ENCODE data around the gene SLC6A17. TPM values are rescaled to one million over a fixed set of nuclear protein-coding genes. Genes with fewer than 3 reads are reported as not detected.

The SLC6A17 gene
- total RNA-seq, 2 donors from 2014 or later: 0.06 to 0.09 TPM

DNA sequence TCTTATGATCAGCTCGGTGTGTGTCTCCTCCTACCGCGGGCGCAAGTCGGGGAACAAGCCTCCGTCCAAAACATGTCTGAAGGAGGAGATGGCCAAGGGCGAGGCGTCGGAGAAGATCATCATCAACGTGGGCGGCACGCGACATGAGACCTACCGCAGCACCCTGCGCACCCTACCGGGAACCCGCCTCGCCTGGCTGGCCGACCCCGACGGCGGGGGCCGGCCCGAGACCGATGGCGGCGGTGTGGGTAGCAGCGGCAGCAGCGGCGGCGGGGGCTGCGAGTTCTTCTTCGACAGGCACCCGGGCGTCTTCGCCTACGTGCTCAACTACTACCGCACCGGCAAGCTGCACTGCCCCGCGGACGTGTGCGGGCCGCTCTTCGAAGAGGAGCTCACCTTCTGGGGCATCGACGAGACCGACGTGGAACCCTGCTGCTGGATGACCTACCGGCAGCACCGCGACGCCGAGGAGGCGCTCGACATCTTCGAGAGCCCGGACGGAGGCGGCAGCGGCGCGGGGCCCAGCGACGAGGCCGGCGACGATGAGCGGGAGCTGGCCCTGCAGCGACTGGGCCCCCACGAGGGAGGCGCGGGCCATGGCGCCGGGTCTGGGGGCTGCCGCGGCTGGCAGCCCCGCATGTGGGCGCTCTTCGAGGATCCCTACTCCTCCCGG is 61.3 kb downstream of the SLC6A17 start:
- ATAC-seq (no peak), DNase-seq (no peak)
- intact Hi-C loops (cut with DNase I, micrococcal nuclease): no loop called here

DNA sequence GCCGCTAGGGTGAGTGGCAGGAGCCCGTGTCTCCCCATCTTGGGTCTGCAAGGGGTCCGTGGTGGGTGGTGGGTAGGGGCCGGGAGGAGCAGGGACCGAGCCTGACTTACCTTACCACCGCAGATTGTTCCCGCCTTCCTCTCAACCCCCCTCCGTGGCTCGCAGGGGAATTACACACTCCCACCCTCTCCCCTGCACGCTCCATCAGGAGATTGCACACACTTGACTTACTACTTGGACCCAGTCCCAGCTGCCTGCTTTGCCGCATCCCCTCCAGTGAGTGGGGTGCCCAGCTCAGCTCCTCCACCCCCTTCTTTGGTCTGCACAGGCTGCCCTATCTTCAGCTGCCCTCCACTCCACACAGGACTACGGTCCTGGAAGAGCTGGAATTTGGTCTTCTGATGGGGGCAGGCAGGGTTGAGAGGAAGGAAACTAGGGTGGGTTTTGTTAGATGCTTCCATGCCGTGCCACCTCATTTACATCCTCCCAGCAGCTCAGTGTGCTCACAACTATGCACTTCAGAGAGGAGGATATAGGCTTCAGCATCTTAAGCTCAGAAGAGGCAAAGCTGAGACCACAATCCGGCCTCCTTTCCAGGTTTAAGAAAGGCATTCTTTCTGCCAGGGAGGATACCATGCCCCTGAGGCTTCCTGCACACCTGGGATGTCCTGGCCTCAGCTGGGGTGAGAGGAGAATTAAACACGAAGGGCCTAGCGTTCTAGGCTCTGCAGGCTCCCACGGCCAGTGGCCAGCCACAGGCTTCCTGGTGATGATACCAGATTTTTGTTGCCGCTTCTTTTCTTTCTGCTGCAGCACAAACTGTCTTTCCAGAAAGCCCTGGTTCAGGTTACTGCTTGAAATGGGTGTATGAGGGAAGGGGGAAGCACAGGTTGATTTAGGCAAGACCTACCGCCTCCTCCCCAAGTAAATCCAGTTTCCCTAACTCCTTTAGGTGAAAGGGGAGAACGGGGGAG is 62.2 kb downstream of the SLC6A17 start:
- intact Hi-C loops (cut with DNase I, micrococcal nuclease): no loop called here

DNA sequence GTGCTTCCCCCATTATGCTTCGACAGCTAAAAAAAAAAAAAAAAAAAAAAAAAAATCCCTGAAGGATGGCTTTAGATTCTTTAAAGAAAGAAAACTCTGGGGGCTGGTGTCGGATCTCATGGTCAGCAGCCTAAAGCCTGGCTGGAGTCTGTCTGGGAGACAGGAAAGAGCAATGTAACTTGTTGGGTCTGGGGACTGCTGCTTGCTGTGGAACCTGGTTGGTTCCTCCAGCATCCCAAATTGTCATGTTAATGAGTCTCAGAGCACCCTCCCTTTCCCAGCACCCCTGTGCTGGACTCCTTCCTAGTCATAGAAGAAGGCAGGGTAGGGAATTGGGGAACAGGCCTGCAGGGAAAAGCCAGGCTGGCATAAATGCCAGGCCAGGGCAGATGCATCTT is 62.8 kb downstream of the SLC6A17 start:
- no peak for ATAC-seq
- intact Hi-C loops (cut with DNase I, micrococcal nuclease): no loop called here

More for the DNA sequence above, 62.2 kb downstream of the SLC6A17 start:
- DNase-seq (no peak), ATAC-seq (no peak)

DNA sequence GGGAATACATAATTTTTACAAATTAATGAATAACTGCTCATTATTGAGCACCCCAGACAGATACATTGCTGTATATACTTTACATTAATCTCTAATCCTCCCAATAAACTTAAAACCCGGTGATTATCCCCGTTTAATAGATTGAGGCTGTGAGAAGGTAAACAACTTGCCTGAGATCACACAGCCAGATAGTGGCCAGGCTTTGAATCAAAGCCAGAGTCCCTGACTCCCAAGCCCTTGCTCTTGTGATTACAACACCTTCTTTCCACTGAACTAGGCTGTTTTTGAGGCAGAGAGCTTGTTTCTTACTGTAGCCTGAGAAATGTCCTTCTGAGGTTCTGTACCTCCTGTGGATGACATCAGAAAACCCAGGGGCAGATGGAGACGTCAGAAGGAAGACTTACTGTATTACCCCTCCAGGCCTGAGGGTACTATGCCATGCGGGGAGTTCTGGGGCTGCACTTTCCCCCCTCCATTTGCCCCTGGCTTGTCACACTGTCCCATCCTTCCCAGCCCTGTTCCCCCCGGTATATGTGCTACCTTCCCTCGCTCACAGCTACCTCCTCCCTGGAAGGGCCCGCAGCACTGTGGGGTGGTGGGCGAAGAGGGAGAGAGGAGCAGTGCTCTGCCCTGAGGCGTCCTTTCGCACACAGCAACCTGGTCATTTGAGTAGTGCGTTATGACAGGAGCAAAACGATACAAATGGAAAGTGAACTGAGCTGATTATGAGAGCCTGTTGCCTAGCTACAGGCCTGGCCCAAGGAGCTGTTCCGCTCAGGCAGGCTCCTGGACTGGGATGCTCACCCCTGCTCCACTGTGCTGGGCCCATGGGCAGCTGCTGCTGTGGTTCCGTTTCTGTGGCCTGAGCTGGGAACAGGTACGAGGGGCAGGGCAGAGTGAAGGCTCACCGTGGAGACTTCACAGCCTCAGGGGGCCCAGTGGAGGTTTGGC is 64.4 kb downstream of the SLC6A17 start:
- ATAC-seq: no peak
- intact Hi-C loops (cut with DNase I, micrococcal nuclease): no loop called here
- no peak for DNase-seq

More for the DNA sequence above, 62.8 kb downstream of the SLC6A17 start:
- no peak for DNase-seq

DNA sequence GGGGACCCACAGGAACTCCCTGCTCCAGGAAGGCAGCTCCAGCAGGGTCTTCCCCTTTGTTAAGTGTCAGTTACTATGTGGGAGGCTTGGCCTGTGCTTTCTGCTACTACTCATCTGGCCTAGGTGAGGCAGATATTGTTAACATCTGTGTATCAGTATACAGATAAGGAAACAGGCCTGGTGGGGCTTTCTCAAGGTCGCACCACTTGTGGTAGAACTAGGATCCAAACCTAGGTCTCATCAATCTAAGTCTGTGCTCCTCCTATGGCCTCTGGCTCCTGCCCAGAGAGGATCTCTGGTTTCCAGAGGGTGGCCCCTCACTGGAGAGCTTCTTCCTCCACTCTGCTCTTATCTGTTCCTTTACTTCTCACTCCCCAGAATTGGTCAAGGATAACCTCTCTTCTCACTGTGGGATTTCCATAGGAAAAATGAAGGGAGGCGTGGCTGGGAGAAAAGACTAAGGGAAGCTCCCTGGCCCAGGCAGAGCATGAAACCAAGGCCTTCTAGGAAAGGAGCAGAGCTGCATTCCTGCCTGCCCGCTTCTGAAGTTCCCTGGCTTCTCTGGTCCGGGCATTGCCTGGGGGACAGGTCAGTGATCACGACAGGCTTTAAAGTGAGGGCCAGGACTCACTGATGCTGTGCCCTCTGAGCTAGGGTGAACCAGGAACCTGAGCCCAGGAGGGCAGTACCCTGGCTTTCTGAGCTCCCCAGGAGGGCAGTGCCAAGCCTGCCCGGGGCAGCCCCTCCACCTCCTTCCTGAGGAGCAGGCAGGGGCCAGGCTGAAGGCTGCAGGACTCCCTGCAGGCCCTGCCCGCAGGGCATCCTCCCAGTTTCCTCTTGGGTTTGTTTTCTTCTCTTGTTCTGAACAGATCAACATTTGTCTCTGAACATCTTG is 65.6 kb downstream of the SLC6A17 start:
- intact Hi-C loops (cut with DNase I, micrococcal nuclease): no loop called here
- ATAC-seq: no peak
- DNase-seq: no peak

DNA sequence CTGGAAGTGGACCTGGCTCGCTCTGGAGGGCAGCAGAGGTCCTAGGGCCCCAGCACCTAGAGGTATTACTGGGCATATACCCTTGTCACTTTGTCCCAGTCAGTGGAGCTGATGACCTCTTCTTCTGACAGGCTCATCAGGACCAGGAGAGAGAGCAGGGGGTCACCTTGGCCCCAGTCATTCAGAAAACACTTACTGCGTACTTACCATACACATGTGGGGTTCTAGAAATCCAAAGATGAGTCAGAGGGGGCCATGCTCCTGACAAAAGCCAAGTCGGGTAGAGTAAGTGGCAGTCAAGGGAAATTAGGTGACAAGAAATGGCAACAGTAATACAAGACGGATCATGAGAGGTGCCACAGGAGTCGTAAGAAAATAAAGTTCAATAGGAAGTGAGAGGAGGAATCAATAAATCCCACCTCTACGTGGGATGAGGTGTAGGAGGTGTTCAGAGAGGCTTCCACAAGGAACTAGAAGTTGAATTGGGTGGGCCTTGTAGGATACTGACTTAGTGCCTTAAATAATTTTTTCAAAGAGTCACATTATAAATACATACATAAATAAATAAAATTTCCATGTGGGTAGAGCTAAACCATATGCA is 66.7 kb downstream of the SLC6A17 start:
- ATAC-seq (no peak), DNase-seq (no peak)
- intact Hi-C loops (cut with DNase I, micrococcal nuclease): no loop called here

DNA sequence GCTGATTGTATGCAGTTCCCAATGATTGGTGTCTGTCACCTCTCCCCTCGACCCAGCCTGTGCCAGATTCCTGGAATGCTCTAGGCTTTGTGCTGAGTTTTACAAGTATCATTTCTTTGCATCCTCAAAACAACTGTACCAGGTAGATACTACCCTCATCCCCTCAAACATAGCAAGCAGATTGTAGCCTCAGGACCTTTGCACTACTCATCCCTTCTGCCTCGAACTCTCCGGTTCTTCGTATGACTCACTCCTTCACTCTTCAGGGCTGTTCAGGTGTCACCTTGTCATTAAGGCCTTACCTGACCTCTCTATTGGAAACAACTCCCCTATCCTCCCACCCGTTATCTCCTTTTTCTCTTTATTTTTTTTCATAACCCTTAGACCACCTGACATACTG is 67.8 kb downstream of the SLC6A17 start:
- intact Hi-C loops (cut with DNase I, micrococcal nuclease): no loop called here
- no peak for ATAC-seq
- DNase-seq: no peak

DNA sequence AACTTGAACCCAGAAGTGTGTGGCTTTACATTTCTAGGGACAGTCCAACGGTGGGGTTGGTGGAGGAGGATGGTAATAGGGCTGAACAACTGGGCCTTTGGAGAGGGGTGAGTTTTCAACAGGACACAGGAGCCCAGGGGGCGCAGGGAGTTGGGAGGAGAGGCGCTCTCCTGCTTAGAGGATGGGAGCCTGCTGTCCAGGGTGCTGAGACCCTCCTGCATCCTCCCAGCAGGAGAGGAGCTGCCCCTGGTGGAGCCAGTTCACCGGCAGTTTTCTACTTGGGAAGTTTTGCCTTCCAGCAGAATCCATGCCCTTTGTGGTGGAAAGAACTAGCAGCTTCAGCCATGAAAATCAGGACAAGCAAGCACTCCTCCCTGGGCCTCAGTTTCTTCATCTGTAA is 68.4 kb downstream of the SLC6A17 start:
- no peak for DNase-seq
- intact Hi-C loops (cut with DNase I, micrococcal nuclease): no loop called here
- ATAC-seq: no peak

DNA sequence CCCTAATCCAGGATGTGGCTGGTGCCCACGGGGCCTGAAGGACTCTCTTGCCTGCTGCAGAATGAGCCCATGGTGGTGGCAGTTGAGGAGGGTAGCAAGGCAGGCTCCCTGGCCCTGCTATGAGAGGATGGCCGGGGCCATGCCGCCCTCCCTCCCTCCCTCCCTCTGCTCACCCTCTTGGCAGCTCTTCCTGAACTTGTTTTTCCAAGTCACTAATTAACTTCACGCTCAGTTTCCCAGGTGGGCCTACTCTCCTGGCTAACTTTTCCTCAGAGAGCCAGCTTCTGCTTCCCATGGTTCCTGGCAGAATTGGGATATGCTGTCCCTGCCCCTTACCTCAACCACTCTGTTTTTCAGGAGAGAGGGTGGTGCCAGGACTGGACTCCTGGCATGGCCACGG is 70.0 kb downstream of the SLC6A17 start:
- intact Hi-C loops (cut with DNase I, micrococcal nuclease): no loop called here
- DNase-seq (no peak), ATAC-seq (peak; percentile 66)

DNA sequence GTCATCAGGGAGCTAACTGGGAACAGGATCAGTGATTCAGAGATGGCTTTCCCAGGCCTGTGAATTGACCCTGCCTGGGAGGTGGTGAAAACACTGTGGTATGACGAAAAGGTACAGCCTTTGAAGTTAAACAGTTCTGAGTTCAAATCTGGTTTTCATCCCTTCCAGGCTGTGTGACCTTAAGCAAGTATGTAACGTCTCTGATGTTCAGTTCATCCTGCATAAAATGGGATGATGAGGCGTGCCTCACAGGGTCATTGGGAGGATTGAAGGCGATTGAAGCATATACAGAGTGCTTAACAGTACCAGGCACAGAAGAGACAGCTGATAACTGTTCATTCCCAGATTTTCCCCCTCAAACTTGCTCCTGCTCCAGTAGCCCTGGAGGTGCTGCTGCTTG is 70.8 kb downstream of the SLC6A17 start:
- ATAC-seq (no peak), DNase-seq (no peak)

DNA sequence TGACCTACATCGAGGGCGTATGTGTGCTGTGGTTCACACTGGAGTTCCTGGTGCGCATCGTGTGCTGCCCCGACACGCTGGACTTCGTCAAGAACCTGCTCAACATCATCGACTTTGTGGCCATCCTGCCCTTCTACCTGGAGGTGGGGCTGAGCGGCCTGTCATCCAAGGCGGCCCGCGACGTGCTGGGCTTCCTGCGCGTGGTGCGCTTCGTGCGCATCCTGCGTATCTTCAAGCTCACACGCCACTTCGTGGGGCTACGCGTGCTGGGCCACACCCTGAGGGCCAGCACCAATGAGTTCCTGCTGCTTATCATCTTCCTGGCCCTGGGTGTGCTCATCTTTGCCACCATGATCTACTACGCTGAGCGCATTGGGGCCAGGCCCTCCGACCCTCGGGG is 72.8 kb downstream of the SLC6A17 start:
- no peak for ATAC-seq
- DNase-seq: no peak
- intact Hi-C loops (cut with DNase I, micrococcal nuclease): no loop called here

More for the DNA sequence above, 70.8 kb downstream of the SLC6A17 start:
- intact Hi-C loops (cut with DNase I, micrococcal nuclease): no loop called here

DNA sequence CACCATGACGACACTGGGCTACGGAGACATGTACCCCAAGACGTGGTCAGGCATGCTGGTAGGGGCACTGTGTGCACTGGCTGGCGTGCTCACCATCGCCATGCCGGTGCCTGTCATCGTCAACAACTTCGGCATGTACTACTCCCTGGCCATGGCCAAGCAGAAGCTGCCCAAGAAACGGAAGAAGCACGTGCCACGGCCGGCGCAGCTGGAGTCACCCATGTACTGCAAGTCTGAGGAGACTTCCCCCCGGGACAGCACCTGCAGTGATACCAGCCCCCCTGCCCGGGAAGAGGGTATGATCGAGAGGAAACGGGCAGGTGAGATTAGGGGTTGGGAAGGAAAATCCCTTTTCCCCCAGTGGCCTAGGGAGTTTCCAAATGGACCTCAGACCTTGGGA is 73.3 kb downstream of the SLC6A17 start:
- intact Hi-C loops (cut with DNase I, micrococcal nuclease): no loop called here
- no peak for ATAC-seq

DNA sequence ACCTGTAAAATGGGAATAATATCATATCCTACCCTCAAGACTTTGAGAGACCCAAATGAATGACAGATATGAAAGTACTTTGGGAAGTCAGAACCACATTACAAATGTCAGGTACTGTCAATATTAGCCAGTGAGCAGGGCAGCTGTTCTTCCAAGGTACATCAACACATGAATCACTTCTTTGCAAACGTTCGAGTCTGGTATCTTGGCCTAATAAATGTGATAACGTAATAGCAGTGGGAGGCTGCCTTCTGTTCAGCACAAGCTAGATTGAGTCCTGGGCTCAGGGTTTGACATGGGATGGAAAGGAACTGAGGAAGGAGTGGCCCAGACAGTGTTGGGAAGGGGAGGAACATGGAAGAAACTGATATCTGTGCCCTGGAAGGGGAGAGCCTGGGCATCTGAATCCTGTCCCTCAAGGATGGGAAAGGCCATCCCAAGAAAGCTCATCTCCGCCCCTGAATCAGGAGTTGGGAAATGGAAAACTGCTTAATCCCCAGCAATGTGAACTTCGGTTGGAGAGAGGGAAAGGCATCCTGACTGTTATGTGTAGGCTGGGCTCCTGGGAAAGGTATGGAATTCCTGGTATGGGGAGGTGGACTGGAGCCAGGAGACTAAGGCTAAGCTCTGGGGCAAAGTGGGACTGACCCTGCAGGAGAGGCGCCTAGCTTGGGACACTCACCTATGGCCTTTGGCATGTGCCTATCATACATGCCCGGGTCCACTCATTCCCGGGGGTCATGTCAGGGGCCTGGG is 74.1 kb downstream of the SLC6A17 start:
- ATAC-seq (no peak), DNase-seq (no peak)
- intact Hi-C loops (cut with DNase I, micrococcal nuclease): no loop called here

More for the DNA sequence above, 73.3 kb downstream of the SLC6A17 start:
- no peak for DNase-seq

DNA sequence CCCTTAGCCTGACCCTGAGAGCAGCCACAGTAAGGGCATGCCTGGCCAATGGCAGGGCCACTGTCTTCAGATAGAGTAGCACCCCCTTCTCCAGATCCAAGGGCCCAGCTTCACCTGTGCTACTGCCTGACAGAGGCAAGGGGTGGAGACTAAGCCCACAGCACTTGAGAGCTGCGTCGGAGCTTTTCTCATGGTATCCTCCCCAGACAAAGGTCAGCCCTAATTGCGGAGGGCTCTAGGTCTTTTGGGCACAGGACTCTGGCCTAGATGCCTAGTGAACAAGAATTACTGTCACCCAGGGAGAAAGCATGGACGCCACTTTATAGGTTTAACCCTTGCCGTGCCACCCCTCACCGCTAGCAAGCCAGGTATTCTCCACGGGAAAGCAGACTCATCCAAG is 74.9 kb downstream of the SLC6A17 start:
- ATAC-seq (peak; percentile 83), DNase-seq (no peak)
- intact Hi-C loops (cut with DNase I, micrococcal nuclease): no loop called here

DNA sequence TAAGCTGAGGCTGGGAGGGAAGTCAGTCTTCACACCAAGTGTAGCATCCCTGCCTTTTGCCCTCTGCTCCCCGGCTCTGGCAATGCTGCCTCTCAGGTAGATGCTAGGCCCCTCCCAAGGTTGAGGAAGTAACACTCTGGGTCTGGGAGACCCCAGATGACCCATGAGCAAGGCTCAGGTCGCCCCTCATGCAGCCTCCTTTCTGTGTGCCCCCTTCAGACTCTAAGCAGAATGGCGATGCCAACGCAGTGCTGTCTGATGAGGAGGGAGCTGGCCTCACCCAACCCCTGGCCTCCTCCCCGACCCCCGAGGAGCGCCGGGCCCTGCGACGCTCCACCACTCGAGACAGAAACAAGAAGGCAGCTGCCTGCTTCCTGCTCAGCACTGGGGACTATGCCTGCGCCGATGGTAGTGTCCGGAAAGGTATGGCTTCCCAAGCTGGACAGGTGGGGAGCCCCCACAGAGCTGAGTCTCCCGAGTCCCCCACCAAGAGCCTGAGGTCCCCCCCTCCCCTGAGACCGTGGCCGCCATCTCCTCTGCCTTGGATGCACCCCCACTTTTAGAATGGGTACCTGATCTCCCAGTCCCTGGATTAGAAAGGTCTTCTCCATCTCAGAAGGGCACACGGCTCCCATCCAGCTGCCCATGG is 75.6 kb downstream of the SLC6A17 start:
- intact Hi-C loops (cut with DNase I, micrococcal nuclease): no loop called here
- no peak for ATAC-seq
- no peak for DNase-seq

DNA sequence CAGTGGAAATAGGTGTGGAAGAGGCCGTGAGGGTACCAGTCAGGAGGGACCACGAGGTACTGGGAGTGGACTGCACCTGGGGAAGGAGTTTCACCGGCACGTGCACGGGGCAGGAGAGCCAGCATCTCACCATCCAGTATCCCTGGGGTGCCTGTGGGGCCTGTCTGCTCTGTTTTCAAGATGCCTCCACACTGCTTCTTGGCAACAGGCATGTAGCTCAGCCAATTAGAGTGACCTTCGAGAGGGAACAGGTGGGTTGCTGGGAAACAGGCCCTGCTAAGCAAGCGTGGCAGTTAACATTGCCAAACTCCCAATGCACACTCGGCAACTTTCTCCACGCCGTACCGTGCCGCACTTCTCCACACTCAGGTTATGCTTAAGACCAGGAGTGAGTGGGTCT is 77.5 kb downstream of the SLC6A17 start:
- intact Hi-C loops (cut with DNase I, micrococcal nuclease): no loop called here
- no peak for DNase-seq
- no peak for ATAC-seq

DNA sequence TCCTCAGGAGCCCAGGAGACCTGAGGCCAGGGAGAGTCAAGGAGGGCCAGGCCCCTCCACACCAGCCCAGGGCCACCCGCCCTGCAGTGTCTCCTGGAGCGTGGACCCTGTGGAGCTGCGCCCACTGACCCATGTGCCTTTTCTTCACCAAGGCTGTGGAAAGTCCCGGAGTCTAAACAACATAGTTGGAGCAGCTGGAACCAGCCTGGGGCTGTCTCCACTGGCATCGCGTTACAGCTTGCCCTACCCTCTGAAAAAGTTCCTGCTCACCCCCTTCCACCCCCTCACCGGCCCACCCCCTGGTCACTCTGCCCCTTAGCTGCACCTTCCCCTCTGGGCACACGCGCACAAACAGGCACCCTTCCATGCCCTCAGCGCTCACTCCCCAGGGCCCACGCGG is 78.1 kb downstream of the SLC6A17 start:
- no peak for DNase-seq
- intact Hi-C loops (cut with DNase I, micrococcal nuclease): no loop called here
- ATAC-seq: no peak
